GM21529 (cell line): ENCODE data around the gene AKIRIN2.
A peak's percentile ranks its signal among the peaks of the same experiment; 100 is the strongest.

Source experiments
- ATAC-seq: cut with Tn5 transposase; IDR thresholded peaks from one replicate; pipeline ENCODE4 v1.9.1; 2021; ENCODE audit not compliant: unreplicated experiment

The AKIRIN2 gene

DNA sequence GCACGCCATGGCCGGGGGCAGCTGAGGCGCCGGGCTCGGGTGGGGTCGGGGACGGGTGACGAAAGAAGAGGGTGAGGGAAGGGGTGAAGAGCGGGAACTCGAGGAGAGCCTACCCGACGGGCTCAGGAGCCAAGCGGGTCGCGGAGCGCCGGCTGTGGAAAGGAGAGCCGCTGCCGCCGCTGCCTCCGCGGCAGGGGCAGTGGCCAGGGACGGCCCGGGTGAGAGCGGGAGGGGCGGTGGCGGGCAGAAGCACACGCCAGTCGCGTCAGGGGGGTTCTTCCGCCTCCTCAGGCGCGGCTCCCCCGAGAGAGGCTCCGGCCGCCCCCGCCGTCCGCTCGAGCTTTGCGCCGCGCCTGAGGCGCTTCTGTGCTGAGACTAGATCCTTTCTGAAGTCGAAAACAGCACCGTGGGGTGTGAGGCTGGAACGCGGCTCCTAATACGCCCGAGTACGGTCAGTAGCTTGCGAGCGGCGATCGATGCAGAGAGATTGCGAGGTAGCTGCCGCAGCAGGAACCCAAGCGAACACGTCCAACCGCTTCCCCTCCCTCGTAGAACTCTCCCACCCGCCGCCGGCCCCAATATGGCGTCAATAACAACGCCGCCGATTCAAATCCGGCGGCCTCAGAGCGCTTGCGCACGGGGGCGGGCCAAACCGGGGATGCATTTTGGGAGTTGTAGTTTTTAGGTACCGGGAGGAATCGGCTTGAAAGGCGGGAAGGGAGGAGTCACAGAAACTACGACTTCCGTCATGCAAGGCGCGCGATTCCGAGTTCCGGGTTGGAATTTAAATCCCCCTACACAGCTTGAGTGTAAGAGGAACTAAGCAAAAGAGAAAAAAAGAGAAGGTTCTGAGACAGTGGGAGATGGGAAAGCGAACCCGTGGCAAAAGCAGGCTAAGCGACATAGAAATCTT is at the start of gene AKIRIN2:
Gene AKIRIN2, minus strand, starts transcription at position 558 of the 913 bp plus-strand sequence. Its CDS starts 549 bp downstream, at position 9.
- peak; percentile 66 for ATAC-seq

GRCh38 chr6:87747646-87748045 is 45.6 kb upstream of the AKIRIN2 start:
- no peak for ATAC-seq

GRCh38 chr6:87745966-87746721 is 44.1 kb upstream of the AKIRIN2 start:
- ATAC-seq = no peak

DNA sequence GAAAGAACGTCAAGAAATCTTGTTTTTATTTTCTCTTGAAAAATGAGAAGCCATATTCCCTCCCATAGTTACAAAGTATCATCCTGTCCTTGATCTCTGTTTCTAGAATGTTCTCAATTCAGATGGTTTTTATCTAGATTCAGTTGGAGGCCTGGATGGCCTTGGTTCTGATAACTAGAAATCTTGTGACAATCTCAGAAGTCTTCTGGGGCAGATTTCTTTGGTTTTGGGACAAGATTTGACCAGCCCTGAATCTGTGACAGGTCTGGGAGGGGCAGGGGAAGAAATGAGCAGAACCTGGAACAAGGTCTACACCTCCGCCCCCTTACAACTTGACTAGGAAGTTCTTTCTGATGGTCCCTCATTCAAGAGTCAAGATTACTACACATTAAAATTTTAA is 41.4 kb upstream of the AKIRIN2 start:
- ATAC-seq = no peak

DNA sequence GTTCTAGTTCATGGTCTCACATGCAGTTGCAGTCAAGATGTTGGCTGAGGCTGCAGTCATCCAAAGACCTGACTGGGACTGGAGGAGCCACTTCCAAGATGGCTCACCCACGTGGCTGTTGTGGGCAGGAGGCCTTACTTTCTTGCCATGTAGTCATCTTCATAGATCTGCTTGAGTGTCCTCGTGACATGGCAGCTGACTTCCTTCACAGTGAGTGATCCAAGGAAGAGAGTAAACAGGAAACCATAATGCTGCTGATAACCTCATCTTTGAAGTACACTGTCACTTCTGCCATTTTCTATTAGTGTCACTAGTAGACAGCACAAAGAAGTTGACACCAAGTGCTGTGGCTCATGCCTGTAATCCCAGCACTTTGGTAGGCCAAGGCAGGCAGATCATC is 40.1 kb upstream of the AKIRIN2 start:
- ATAC-seq = peak; percentile 70

GRCh38 chr6:87741001-87741650 is 39.1 kb upstream of the AKIRIN2 start:
- ATAC-seq = no peak

DNA sequence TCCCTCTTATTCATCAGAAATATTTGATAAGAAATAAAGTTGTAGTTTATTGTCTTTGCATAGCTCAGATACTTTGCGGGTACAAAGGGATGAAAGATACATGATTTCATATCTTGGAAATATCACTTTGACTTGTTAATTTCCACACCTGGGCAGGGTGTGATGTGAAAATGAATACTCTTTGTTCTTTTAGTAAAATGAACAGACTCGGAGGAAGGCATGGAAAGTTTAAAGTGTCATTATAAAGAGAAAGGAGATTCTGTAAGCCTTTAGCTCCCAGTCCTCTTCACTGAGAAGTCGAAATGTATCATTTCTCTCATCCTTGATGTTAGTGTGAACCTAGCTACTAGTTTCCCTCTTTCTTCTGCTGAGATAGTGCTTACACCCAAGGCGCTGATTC is 36.7 kb upstream of the AKIRIN2 start:
- no peak for ATAC-seq

DNA sequence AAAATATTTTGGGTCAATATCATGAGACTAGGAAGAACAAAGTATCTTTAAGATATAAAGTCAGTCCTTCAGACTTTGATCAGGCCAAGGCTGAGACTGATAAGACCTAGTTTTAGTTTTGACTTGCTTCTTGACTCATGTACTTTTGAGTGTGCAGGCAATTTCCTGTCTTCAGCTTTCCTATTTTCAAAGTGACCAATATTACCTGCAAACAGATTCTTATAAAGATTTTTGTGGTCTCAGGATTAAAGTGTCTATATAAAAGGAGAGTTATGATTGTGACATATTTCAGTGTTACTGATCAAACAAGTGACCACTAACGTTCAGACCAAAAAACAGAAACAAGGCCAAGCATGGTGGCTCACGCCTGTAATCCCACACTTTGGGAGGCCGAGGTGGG is 36.0 kb upstream of the AKIRIN2 start:
- peak; percentile 50 for ATAC-seq

GRCh38 chr6:87736809-87737540 is 34.9 kb upstream of the AKIRIN2 start:
- ATAC-seq = peak; percentile 39

- peak; percentile 88 for ATAC-seq
These were observed 30.0 kb upstream of the AKIRIN2 start for GRCh38 chr6:87731818-87732661.

DNA sequence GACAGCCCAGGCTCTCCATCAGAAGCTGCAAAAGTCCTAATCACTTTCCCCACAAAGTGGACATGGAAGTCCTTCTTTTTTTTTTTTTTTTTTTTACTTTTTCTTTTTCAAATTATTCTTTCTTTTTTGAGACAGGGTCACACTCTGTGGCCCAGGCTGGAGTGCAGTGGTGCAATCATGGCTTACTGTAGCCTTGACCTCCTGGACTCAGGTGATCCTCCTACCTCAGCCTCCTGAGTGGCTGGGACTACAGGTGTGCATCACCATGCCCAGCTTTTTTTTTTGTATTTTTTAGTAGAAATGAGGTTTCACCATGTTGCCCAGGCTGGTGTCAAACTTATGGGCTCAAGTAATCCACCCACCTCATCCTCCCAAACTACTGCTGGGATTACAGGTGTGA is 29.0 kb upstream of the AKIRIN2 start:
- no peak for ATAC-seq

GRCh38 chr6:87729965-87730719 is 28.1 kb upstream of the AKIRIN2 start:
- no peak for ATAC-seq

- ATAC-seq = no peak
These were observed 26.7 kb upstream of the AKIRIN2 start for GRCh38 chr6:87728706-87729105.

GRCh38 chr6:87724983-87725811 is 23.2 kb upstream of the AKIRIN2 start:
- peak; percentile 76 for ATAC-seq

DNA sequence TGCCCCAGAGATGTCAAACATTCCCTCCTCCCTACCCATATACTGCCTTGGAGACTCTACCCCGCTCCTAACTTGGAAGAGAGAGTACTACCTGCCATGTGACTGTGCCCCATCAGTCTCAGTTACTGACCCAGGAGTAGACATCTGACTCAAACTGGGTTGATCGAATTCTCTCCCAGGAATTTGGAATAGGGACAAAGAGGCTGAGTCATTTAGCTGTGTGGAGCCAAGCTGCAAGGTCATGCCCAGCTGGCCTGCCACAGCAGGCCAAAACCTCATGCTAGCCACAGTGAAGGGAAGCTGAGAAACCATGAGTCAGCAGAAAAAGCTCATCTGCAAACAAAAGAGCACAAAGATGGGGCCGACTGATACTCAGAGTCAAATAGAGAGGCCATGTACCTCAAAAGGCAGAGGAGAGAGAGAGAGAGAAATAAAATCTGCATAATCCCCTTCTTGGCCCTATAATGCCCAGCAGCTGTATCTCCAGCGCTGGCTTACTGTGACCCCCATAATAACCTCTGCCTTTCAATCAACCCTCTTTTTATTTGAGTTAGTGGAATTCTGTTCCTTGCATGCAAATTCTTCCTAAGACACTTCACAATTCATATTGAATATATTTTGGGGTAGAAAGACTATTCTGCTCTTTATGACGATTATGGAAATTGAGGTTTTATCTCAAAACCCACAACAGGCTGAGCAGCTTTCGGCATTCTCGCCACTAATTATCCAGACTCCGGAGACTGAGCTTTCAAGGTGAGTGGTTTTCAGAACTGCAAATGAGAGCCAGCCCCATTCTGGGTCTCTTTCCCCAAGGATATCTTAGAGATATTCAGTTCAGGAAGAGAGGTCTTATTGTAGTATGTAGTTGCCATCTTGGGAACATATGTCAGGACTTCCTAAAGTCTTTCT is 21.4 kb upstream of the AKIRIN2 start:
- peak; percentile 45 for ATAC-seq

DNA sequence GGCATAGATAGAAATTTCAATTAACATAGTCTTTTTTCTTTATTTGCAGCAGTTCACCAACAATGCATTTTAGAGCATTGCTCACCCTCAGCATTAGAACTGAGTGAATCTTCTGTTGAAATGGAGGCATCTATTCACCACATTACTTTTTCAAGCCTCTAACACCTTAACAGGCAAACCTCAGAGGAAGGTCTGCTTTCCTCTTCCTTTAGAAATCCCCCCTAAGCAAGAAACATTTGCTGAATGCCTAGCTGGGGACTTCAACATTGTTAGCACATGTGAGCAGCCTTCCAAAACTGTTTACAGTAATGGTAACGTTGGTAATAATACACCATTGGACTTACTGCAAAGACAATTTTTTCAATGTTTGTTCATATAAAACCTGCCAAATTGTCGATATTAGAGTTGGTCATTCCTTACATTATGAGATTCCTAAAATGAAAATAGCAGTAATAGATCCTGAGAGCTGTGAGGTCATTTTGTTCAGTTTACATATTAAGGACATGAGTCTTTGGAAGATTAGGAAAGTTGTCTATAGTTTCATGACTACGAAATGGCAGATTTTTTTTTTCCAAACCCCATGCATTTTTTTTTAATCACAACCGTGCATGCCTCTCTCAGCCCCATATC is 20.6 kb upstream of the AKIRIN2 start:
- ATAC-seq = no peak

DNA sequence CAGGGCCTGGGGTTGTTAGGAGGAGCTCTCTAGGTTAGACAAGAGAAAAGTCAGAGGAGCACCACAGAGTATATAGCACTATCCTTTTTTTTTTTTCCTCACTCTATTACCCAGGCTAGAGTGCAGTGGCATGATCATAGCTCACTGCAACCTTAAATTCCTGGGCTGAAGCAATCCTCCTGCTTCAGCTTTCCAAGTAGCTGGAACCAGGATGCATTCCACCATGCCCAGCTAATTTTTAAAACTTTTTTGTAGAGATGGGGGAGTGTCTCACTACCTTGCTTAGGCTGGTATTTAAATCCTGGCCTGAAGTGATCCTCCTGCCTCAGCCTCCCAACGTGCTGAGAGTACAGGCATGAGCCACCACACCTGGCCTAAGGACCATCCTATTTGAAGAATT is 19.3 kb upstream of the AKIRIN2 start:
- no peak for ATAC-seq
